DOHH2 (cell line): Measurements from ENCODE around the gene PGP.

Source experiments
- CTCF ChIP-seq: fragments of 200-600 bp; sonication (generic); IDR thresholded peaks from one replicate; pipeline ENCODE4 v1.5.1; 2014; ENCODE audit warnings: antibody characterized with exemption, mild to moderate bottlenecking, low read depth, low read length; ENCODE audit not compliant: poor library complexity, severe bottlenecking
- EZH2phosphoT487 ChIP-seq: fragments of 200-600 bp; sonication (generic); IDR thresholded peaks from 2 replicates; pipeline ENCODE4 v1.6.1; 2017; ENCODE audit warnings: borderline replicate concordance, mild to moderate bottlenecking, antibody characterized with exemption, low read length, moderate library complexity, mixed read lengths

DNA sequence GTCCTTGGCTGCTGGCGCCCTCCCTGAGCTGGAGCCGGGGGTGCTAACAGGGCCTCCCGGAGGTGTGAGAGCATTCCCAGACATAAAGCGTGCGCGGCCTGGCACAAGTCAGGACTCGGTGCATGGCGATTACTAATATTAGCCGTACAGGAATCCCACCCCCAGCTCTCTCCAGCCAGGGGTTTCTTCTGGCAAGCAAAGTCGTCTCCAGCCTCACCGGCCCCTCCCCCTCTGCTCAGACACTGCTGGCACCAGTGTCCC lies 23.3 kb downstream of the PGP start:
- TF ChIP-seq CTCF: no peak
- no peak for TF ChIP-seq EZH2phosphoT487
